KMS-11 (cell line): ENCODE results near the gene C10orf67.

Experiments used
- H2AFZ ChIP-seq: fragments of 200-600 bp; sonication (generic); 2 replicates; pipeline ENCODE4 v1.6.1; 2016; ENCODE audit warnings: antibody characterized with exemption, mixed run types, low read depth
- H3K27ac ChIP-seq: fragments of 200-600 bp; sonication (generic); 2 replicates; pipeline ENCODE4 v1.6.1; 2016; ENCODE audit warnings: mild to moderate bottlenecking, mixed run types
- H3K27me3 ChIP-seq: fragments of 200-600 bp; sonication (generic); 2 replicates; pipeline ENCODE4 v1.6.1; 2017; ENCODE audit warnings: mild to moderate bottlenecking, low read depth, mixed run types, moderate library complexity; ENCODE audit not compliant: insufficient read depth
- H3K36me3 ChIP-seq: fragments of 200-600 bp; sonication (generic); 2 replicates; pipeline ENCODE4 v1.6.1; 2017; ENCODE audit warnings: mild to moderate bottlenecking, mixed run types; ENCODE audit not compliant: insufficient read depth
- H3K4me1 ChIP-seq: fragments of 200-600 bp; sonication (generic); 2 replicates; pipeline ENCODE4 v1.6.1; 2016; ENCODE audit warnings: mild to moderate bottlenecking, low read depth, mixed run types; ENCODE audit not compliant: poor library complexity, severe bottlenecking
- H3K4me2 ChIP-seq: fragments of 200-600 bp; sonication (generic); 2 replicates; pipeline ENCODE4 v1.7.0; 2016; ENCODE audit warnings: mild to moderate bottlenecking, mixed run types
- H3K4me3 ChIP-seq: fragments of 200-600 bp; sonication (generic); IDR thresholded peaks from 2 replicates; pipeline ENCODE4 v1.6.1; 2017; ENCODE audit warnings: low read depth, low read length, mixed read lengths; ENCODE audit not compliant: insufficient read depth
- H3K79me2 ChIP-seq: fragments of 200-600 bp; sonication (generic); 2 replicates; pipeline ENCODE4 v1.6.1; 2016; ENCODE audit warnings: low read depth, mixed run types; ENCODE audit not compliant: insufficient read depth
- H3K9ac ChIP-seq: fragments of 200-600 bp; sonication (generic); 2 replicates; pipeline ENCODE4 v1.6.1; 2016; ENCODE audit warnings: mild to moderate bottlenecking, mixed run types
- H4K20me1 ChIP-seq: fragments of 200-600 bp; sonication (generic); 2 replicates; pipeline ENCODE4 v1.6.1; 2016; ENCODE audit warnings: mild to moderate bottlenecking, mixed run types; ENCODE audit not compliant: insufficient read depth
- TF ChIP-seq, protein P1 (sequence below): fragments of 200-600 bp; sonication (generic); conservative IDR thresholded peaks from 2 replicates; pipeline ENCODE4 v1.6.1; 2017; ENCODE audit warnings: low read depth, mild to moderate bottlenecking, antibody characterized with exemption, low read length, moderate library complexity, mixed read lengths

C10orf67 gene

DNA sequence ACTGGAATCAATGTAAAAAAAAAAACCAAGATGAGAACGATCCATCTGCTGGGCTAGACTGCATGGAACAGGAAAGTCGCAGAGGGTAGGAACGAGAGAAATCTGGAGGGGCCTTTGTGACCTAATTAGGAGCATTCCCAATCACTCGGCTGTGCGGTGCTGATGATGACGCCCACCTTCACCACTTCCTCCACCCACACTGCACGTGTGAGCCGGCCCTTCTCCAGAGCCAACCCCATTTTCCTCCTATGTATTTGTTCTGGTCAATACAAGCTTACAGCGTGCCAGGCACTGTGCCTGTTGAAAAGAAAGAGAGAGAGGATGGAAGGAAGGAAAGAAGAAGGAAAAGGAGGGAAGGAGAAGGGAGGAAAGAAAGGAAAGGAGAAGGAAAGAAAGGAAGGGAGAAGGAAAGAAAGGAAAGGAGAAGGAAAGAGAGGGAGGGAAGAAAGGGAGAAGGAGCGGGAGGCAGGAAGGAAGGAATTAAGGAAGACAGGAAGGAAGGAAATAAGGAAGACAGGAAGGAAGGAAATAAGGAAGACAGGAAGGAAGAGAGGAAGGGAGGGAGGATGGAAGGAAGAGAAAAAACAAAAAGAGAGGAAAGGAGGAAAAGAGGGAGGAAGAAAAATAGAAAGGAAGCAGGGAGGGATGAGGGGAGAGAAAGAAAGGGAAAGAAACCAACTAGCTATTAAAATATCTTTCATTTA lies 188.0 kb downstream of the C10orf67 start:
- Histone ChIP-seq H3K9ac (no peak overlapping the region), H3K4me1 (peaks cover 6% of the 10 kb centered on the region), H2AFZ (no peak overlapping the region), H4K20me1 (no peaks in the 10 kb centered on the region), H3K27me3 (no peaks in the 10 kb centered on the region), H3K27ac (no peak overlapping the region), H3K79me2 (no peaks in the 10 kb centered on the region), H3K4me3 (no peak overlapping the region), H3K36me3 (no peaks in the 10 kb centered on the region), H3K4me2 (no peak overlapping the region)
- TF ChIP-seq, protein P1, sequence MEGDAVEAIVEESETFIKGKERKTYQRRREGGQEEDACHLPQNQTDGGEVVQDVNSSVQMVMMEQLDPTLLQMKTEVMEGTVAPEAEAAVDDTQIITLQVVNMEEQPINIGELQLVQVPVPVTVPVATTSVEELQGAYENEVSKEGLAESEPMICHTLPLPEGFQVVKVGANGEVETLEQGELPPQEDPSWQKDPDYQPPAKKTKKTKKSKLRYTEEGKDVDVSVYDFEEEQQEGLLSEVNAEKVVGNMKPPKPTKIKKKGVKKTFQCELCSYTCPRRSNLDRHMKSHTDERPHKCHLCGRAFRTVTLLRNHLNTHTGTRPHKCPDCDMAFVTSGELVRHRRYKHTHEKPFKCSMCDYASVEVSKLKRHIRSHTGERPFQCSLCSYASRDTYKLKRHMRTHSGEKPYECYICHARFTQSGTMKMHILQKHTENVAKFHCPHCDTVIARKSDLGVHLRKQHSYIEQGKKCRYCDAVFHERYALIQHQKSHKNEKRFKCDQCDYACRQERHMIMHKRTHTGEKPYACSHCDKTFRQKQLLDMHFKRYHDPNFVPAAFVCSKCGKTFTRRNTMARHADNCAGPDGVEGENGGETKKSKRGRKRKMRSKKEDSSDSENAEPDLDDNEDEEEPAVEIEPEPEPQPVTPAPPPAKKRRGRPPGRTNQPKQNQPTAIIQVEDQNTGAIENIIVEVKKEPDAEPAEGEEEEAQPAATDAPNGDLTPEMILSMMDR: no peak

GRCh38 chr10:23155169-23155568 lies 189.4 kb downstream of the C10orf67 start:
- TF ChIP-seq, protein P1: no peak
- Histone ChIP-seq H4K20me1 (no peaks in the 10 kb centered on the region), H3K79me2 (no peaks in the 10 kb centered on the region), H3K36me3 (no peaks in the 10 kb centered on the region), H3K27me3 (no peaks in the 10 kb centered on the region), H2AFZ (no peak overlapping the region), H3K4me2 (no peak overlapping the region), H3K4me3 (no peak overlapping the region), H3K4me1 (peaks cover 6% of the 10 kb centered on the region), H3K9ac (no peak overlapping the region), H3K27ac (no peak overlapping the region)
